HL-60/S4 treated with phorbol 12-myristate 13-acetate at 8.2 ng/mL for 4 days and 3 days (cell line): ENCODE data around the gene OTX2.

ENCODE experiments used
- in situ Hi-C: fragments of 300-500 bp; cut with MboI; formaldehyde crosslinking; loops from 2 replicates; pipeline ENCODE4 v1.15.0; 2022; ENCODE audit warnings: low sequenced_read_pairs

OTX2 gene

GRCh38 chr14:56812364-56813141 lies 2.3 kb upstream of the OTX2 start:
- in situ Hi-C loops: no loop called here

- in situ Hi-C loops: no loop called here
Observed at GRCh38 chr14:56811593-56812363, 1.5 kb upstream of the OTX2 start.

GRCh38 chr14:56810836-56811592 lies 735 bp upstream of the OTX2 start:
- in situ Hi-C loops: no loop called here

GRCh38 chr14:56809270-56810146 lies 771 bp downstream of the OTX2 start:
- in situ Hi-C loops: no loop called here

GRCh38 chr14:56808383-56809269 lies 1.7 kb downstream of the OTX2 start:
- in situ Hi-C loops: no loop called here

GRCh38 chr14:56808110-56808382 lies 2.2 kb downstream of the OTX2 start:
- in situ Hi-C loops: no loop called here

- in situ Hi-C loops: no loop called here
Observed at GRCh38 chr14:56807386-56808109, 2.7 kb downstream of the OTX2 start.

- in situ Hi-C loops: no loop called here
Observed at GRCh38 chr14:56806760-56807159, 3.5 kb downstream of the OTX2 start.

- in situ Hi-C loops: no loop called here
Observed at GRCh38 chr14:56805992-56806727, 4.1 kb downstream of the OTX2 start.

GRCh38 chr14:56805201-56805991 lies 4.9 kb downstream of the OTX2 start:
- in situ Hi-C loops: no loop called here

GRCh38 chr14:56803816-56804535 lies 6.3 kb downstream of the OTX2 start:
- in situ Hi-C loops: no loop called here

- in situ Hi-C loops: no loop called here
Observed at GRCh38 chr14:56801920-56802319, 8.4 kb downstream of the OTX2 start.

GRCh38 chr14:56799343-56799645 lies 11.0 kb downstream of the OTX2 start:
- in situ Hi-C loops: no loop called here

- in situ Hi-C loops: no loop called here
Observed at GRCh38 chr14:56798447-56799342, 11.6 kb downstream of the OTX2 start.

GRCh38 chr14:56797569-56798446 lies 12.5 kb downstream of the OTX2 start:
- in situ Hi-C loops: no loop called here
